Caco-2 (cell line): ENCODE data around the gene CERK. TPM values are rescaled to one million over a fixed set of nuclear protein-coding genes. Genes with fewer than 3 reads are reported as not detected.

Source experiments
- BruUV-seq: library from RNA; stranded (reverse); fragments of 400-500 nt; replicated peaks from 2 replicates; lab custom pipeline; 2021; lab: Mats Ljungman, UMichigan
- CTCF ChIA-PET: fragments of 300-600 bp; sonication (Branson Sonifier 250); formaldehyde crosslinking; loops from one replicate; lab custom pipeline; 2022; ENCODE audit warnings: antibody characterized with exemption; lab: Charles Lee
- POLR2A ChIA-PET: fragments of 300-600 bp; sonication (Branson Sonifier 250); formaldehyde crosslinking; loops from one replicate; lab custom pipeline; 2022; ENCODE audit warnings: antibody characterized with exemption; lab: Charles Lee
- DNase-seq, 2 experiments: peaks; one replicate each; pipeline versions ENCODE4 v3.0.0 to v3.0.0-alpha.2; 2020 to 2022
- H3K27me3 ChIP-seq: replicated peaks from 2 replicates; pipeline ENCODE4 v1.6.0; 2011; ENCODE audit warnings: low read length; ENCODE audit not compliant: control insufficient read depth, insufficient read depth
- H3K36me3 ChIP-seq: 2 replicates; pipeline ENCODE4 v1.5.1; 2011; ENCODE audit warnings: low read length; ENCODE audit not compliant: control insufficient read depth, insufficient read depth
- H3K4me1 ChIP-seq: fragments of 250-450 bp; sonication (Bioruptor Pico); 2 replicates; pipeline ENCODE4 v1.5.1; 2020; ENCODE audit warnings: mild to moderate bottlenecking
- H3K4me3 ChIP-seq: 2 replicates; pipeline ENCODE4 v1.5.1; 2011; ENCODE audit warnings: low read depth, mild to moderate bottlenecking, control low read depth, low read length
- H3K9me3 ChIP-seq: fragments of 250-450 bp; sonication (Bioruptor Pico); 2 replicates; pipeline ENCODE4 v1.5.1; 2020; ENCODE audit warnings: mild to moderate bottlenecking, moderate library complexity
- H3K27ac Mint-ChIP-seq: one replicate; pipeline ENCODE4 v1.8.0; 2022; ENCODE audit warnings: mixed read lengths; ENCODE audit not compliant: unreplicated experiment
- H3K27me3 Mint-ChIP-seq: one replicate; pipeline ENCODE4 v1.8.0; 2022; ENCODE audit warnings: mixed read lengths; ENCODE audit not compliant: insufficient read depth, unreplicated experiment
- H3K36me3 Mint-ChIP-seq: one replicate; pipeline ENCODE4 v1.8.0; 2022; ENCODE audit warnings: mild to moderate bottlenecking, mixed read lengths; ENCODE audit not compliant: insufficient read depth, unreplicated experiment
- H3K4me1 Mint-ChIP-seq: one replicate; pipeline ENCODE4 v1.8.0; 2022; ENCODE audit warnings: low read depth, mixed read lengths; ENCODE audit not compliant: unreplicated experiment
- H3K4me3 Mint-ChIP-seq: one replicate; pipeline ENCODE4 v1.8.0; 2022; ENCODE audit warnings: mild to moderate bottlenecking, moderate library complexity, mixed read lengths; ENCODE audit not compliant: unreplicated experiment
- H3K9me3 Mint-ChIP-seq: one replicate; pipeline ENCODE4 v1.8.0; 2022; ENCODE audit warnings: mixed read lengths; ENCODE audit not compliant: unreplicated experiment
- CTCF ChIP-seq, 2 experiments: fragments of 200-600 bp in 1 of 2; IDR thresholded peaks; 1 replicate in 1 of 2; 2 replicates in 1 of 2; pipeline versions ENCODE4 v1.5.1 to v1.8.0; 2011 to 2022; ENCODE audit warnings: antibody characterized with exemption in 1 of 2, control low read depth in 1 of 2, inconsistent platforms in 1 of 2, low read depth in 1 of 2, low read length in 1 of 2, mild to moderate bottlenecking in 1 of 2, moderate library complexity in 1 of 2; ENCODE audit not compliant: insufficient read depth in 1 of 2, severe bottlenecking in 1 of 2, unreplicated experiment in 1 of 2
- intact Hi-C: fragments of 100-400 bp; cut with micrococcal nuclease; formaldehyde crosslinking; loops from one replicate; pipeline ENCODE4 v1.10.0; 2022; ENCODE audit not compliant: unreplicated experiment
- total RNA-seq: library from RNA; stranded (reverse); gene quantifications from 2 replicates; pipeline ENCODE4 v1.2.3, GENCODE V29; 2022

The CERK gene
- total RNA-seq, 1 experiment from 2014 or later, result 35.0 TPM

- Histone ChIP-seq H3K36me3 (no peaks in the 10 kb centered on the region), H3K4me3 (no peak overlapping the region), H3K9me3 (no peaks in the 10 kb centered on the region), H3K27me3 (no peaks in the 10 kb centered on the region), H3K4me1 (peaks cover 4% of the 10 kb centered on the region; the same call in 1 of the 2 replicates)
- BruUV-seq, result no TSS peak
- H3K27ac Mint-ChIP-seq, result peak overlapping the region; percentile 28
- TF ChIP-seq CTCF (IDR thresholded peaks at IDR 0.05; ENCODE audit: insufficient read depth in 1 of 2, low read depth in 1 of 2, low read length in 1 of 2, severe bottlenecking in 1 of 2, unreplicated experiment in 1 of 2), result no peak
- no peaks in the 10 kb centered on the region for H3K9me3 Mint-ChIP-seq
- H3K27me3 Mint-ChIP-seq, result no peaks in the 10 kb centered on the region
- H3K36me3 Mint-ChIP-seq, result peaks cover 29% of the 10 kb centered on the region
- H3K4me1 Mint-ChIP-seq, result peaks cover 11% of the 10 kb centered on the region
- ChIA-PET CTCF (no interaction called here), POLR2A (no interaction called here)
- intact Hi-C loops, result no loop called here
- DNase-seq, result no peak
- no peak overlapping the region for H3K4me3 Mint-ChIP-seq
Observed at GRCh38 chr22:46764140-46764680, 26.2 kb upstream of the CERK start.

GRCh38 chr22:46763051-46763705 is 25.1 kb upstream of the CERK start:
- H3K36me3 ChIP-seq, result no peaks in the 10 kb centered on the region
- TF ChIP-seq CTCF (IDR thresholded peaks at IDR 0.05; ENCODE audit: insufficient read depth in 1 of 2, low read depth in 1 of 2, low read length in 1 of 2, severe bottlenecking in 1 of 2, unreplicated experiment in 1 of 2), result no peak
- peak overlapping the region; percentile 95 for H3K4me3 ChIP-seq
- intact Hi-C loops, result loop anchor here (1.0 kb wide), 1 partner anchor 34 kb away; no protein-coding TSS in a partner anchor
- peaks cover 8% of the 10 kb centered on the region; the same call in 1 of the 2 replicates for H3K4me1 ChIP-seq
- peaks cover 19% of the 10 kb centered on the region for H3K4me1 Mint-ChIP-seq
- peak overlapping the region; percentile 93 for H3K27ac Mint-ChIP-seq
- no peak for DNase-seq
- peaks cover 35% of the 10 kb centered on the region for H3K36me3 Mint-ChIP-seq
- POLR2A ChIA-PET, result interaction anchor here (0.6 to 2.0 kb wide), 14 partner anchors 10 to 332 kb away, joined by 3 to 41 read pairs (median 4); no protein-coding TSS in a partner anchor
- BruUV-seq, result TSS peak; percentile 33
- H3K27me3 Mint-ChIP-seq, result no peaks in the 10 kb centered on the region
- no peaks in the 10 kb centered on the region for H3K9me3 Mint-ChIP-seq
- H3K27me3 ChIP-seq, result no peaks in the 10 kb centered on the region
- CTCF ChIA-PET, result interaction anchor here (1.1 to 1.8 kb wide), 3 partner anchors 34 to 174 kb away, joined by 3 to 8 read pairs (median 8); no protein-coding TSS in a partner anchor
- H3K9me3 ChIP-seq, result no peaks in the 10 kb centered on the region
- H3K4me3 Mint-ChIP-seq, result peak overlapping the region; percentile 80

- ChIA-PET POLR2A (interaction anchor here (0.6 to 2.0 kb wide), 15 partner anchors 11 to 340 kb away, joined by 3 to 41 read pairs (median 4); no protein-coding TSS in a partner anchor), CTCF (interaction anchor here (1.1 to 1.8 kb wide), 4 partner anchors 12 to 175 kb away, joined by 3 to 8 read pairs (median 8); no protein-coding TSS in a partner anchor)
- peaks cover 11% of the 10 kb centered on the region for H3K4me1 Mint-ChIP-seq
- intact Hi-C loops, result loop anchor here (1.0 kb wide), 2 partner anchors 12 to 35 kb away; no protein-coding TSS in a partner anchor
- H3K4me3 Mint-ChIP-seq, result peak within 1 kb of the TSS; percentile 80
- Histone ChIP-seq H3K9me3 (no peaks in the 10 kb centered on the region), H3K4me1 (peaks cover 8% of the 10 kb centered on the region; the same call in 1 of the 2 replicates), H3K27me3 (no peaks in the 10 kb centered on the region), H3K4me3 (peak within 1 kb of the TSS; percentile 95), H3K36me3 (no peaks in the 10 kb centered on the region)
- BruUV-seq, result no TSS peak
- TF ChIP-seq CTCF (IDR thresholded peaks at IDR 0.05; ENCODE audit: insufficient read depth in 1 of 2, low read depth in 1 of 2, low read length in 1 of 2, severe bottlenecking in 1 of 2, unreplicated experiment in 1 of 2), result no peak
- peaks cover 28% of the 10 kb centered on the region for H3K36me3 Mint-ChIP-seq
- no peaks in the 10 kb centered on the region for H3K27me3 Mint-ChIP-seq
- H3K9me3 Mint-ChIP-seq, result no peaks in the 10 kb centered on the region
- DNase-seq, result peak; percentile 93
- peak within 1 kb of the TSS; percentile 93 for H3K27ac Mint-ChIP-seq
Observed at GRCh38 chr22:46762238-46763050, 24.4 kb upstream of the CERK start, which contains the start of gene TBC1D22A. TBC1D22A (plus strand) TSS chr22:46762650; CDS start chr22:46762787, 137 bp downstream.
